Measurements from ENCODE around the gene DICER1.

- TF ChIP-seq EZH2 (IDR thresholded peaks at IDR 0.05; ENCODE audit: borderline replicate concordance, low read depth, low read length, poor library complexity, severe bottlenecking) (no peak), CTCF (conservative IDR thresholded peaks at IDR 0.05; ENCODE audit: low read depth, low read length) (no peak)
Measured at GRCh38 chr14:95070748-95071435, 86.4 kb downstream of the DICER1 start.
